Measurements from ENCODE around the gene MLPH. TPM values are rescaled to one million over a fixed set of nuclear protein-coding genes. Genes with fewer than 3 reads are reported as not detected.

Gene MLPH
- total RNA-seq, 1 donor from 2014 or later = 27.2 TPM

GRCh38 chr2:237475704-237476141, 11.3 kb upstream of the MLPH start:
- no peak for DNase-seq (ENCODE audit: extremely low read depth, low read depth, low spot score)

DNA sequence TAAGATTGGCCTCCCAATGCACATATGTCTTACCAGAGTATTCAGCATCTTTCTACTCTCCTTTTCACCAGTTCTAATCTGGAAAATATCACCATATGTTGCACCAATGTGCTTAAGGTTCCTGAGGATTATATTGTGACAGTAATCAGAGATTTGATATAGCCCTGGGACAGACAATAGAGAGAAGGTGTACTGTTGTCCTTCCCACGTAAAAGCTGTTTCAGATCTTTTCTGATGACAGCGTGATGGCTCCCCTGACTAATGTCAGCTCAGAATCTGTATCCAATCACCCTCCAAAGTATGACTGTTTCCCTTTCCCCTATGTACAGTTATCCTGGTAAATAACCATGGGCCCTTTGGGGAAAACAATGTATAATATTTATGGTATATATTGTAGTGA, 9.0 kb upstream of the MLPH start:
- no peak for DNase-seq (ENCODE audit: extremely low read depth, low read depth, low spot score)

DNA sequence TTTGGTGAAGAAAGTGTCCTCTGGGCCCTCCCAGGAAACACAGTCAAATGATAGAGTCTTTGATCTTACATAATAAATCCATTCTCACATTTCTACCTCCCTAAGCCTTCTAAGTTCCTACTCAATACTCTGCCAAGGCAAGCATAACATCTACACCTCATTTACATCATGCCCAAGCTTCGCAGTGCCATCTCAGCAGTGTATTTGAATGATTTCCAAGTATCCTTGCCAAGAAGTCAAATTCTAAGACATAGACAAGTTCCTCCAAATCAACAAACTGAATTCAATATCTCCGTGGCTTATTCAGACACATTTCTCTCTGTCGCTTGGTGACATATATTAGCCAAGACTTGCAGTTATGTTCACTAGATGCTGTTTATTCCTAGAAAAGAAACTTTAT, 8.1 kb upstream of the MLPH start:
- no peak for DNase-seq (ENCODE audit: extremely low read depth, low read depth, low spot score)

GRCh38 chr2:237479747-237480146, 7.3 kb upstream of the MLPH start:
- DNase-seq (ENCODE audit: extremely low read depth, low read depth, low spot score) = no peak

DNA sequence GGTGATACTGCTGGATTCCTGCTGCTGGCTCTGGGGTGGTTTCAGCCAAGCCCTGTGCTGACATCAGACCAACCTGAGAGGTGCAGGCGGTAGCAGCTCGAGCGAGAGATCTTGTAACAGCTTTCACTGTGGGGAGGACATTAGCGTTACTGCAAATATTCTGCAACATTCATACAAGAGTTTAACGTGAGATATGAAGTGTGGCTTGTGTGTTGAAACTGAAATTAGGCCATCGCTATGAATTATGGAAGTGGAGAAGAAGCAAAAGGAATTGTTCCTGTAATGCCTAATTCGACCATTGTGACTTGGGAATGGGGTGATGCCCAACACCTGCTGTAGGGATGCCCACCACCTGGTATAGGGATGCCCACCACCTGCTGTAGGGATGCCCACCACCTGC, 6.5 kb upstream of the MLPH start:
- DNase-seq (ENCODE audit: extremely low read depth, low read depth, low spot score) = no peak

DNA sequence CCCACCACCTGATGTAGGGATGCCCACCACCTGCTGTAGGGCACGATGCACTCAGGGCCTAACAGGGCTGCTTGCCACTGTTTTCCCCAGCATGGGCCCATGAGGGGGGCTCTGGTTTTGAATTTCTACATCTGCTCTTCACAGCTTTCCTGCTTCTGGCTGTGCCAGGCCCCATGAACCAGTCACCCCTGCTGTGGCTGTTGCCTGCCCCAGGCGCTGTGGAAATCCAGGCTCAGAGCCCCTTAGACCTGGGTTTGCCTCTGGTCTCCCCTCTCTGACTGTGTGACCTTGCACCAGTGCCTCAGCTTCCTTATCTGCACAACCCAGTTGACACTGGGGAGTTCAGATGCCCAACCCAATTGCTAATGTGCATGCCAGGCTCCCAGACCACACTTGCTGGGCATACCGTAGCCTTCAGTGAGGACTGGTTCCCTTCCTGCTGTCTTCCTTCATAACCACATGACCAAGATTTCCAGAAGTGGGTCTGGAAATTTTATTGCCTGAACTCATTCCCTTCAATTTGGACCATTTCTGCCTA, 6.0 kb upstream of the MLPH start:
- no peak for DNase-seq (ENCODE audit: extremely low read depth, low read depth, low spot score)

GRCh38 chr2:237482485-237482884, 4.6 kb upstream of the MLPH start:
- no peak for DNase-seq (ENCODE audit: extremely low read depth, low read depth, low spot score)

DNA sequence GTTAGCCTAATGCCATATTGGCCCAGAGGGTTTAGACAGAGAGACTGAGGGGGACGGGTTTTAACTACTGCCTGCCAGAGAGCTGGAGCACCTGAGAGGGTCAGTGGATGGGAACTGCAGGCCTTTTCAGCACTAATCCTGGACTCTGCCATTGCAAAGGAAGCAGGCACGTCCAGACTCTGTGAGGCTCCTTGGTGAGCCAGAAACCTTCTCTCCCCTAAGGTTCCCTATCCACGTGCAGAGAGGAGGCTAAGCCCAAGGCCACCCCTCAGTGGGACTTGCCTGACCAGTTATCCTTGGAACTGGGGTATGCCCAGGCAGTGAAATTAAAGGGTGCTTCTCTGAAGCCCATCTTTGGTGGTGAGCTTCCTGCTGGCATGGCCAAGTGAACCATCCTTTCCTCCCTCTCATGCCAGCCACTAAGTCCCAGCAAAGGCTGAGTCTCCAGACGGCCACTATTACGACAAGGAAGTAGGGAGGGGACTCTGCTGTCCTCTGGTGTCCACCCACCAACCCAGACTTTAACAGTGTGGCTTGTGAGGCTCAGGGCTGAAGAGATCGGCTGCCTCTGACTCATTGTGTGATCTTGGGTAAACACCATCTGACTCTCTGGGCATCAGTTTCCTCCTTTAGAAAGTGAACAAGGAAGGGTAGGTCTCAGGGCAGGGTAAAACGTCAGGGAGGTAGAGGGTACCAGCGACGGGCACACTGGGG, 3.9 kb upstream of the MLPH start:
- DNase-seq (ENCODE audit: extremely low read depth, low read depth, low spot score) = no peak

GRCh38 chr2:237485304-237485703, 1.7 kb upstream of the MLPH start:
- DNase-seq (ENCODE audit: extremely low read depth, low read depth, low spot score) = no peak

DNA sequence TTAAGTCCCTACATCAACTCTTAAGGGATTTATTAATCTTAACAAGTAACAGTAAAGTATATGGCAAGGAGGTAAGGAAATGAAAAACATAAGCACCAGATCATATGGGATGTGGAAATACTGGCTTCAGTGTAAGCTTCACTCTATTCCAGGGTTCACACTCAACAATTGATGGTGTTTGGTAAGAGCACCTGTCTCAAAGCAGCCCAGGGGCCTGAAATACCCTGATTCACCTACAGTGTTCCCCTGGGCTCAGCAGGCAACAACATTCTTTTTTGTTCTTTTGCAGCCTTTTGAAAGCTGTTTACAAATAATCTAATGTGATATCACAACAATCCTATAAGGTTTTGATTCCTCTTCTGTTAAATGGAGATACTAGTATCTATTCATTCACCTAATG, 1.2 kb upstream of the MLPH start:
- DNase-seq (ENCODE audit: extremely low read depth, low read depth, low spot score) = no peak

DNA sequence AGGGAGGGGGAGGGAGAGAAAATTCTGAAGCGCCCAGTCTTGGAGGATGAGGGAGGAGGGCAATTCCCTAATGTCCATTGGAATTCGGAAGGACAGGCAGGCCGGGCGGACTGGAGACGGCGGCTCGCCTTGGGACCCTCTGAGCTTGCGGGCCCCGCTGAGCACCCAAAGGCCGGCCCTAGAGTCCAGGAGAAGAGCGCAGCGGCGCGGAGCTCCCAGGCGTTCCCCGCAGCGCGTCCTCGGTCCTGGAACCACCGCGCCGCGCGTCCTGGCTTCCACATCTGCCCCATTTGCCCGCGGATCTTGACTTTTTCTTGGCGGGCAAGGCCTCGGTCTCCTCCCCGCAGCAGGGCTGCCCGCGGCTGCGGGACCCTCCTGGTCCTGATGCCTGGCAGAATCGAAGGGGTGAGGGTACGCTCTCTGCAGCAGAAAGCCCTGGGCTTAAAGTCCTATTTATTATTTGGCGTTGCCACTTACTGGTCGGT, 675 bp upstream of the MLPH start:
- no peak for DNase-seq (ENCODE audit: extremely low read depth, low read depth, low spot score)

DNA sequence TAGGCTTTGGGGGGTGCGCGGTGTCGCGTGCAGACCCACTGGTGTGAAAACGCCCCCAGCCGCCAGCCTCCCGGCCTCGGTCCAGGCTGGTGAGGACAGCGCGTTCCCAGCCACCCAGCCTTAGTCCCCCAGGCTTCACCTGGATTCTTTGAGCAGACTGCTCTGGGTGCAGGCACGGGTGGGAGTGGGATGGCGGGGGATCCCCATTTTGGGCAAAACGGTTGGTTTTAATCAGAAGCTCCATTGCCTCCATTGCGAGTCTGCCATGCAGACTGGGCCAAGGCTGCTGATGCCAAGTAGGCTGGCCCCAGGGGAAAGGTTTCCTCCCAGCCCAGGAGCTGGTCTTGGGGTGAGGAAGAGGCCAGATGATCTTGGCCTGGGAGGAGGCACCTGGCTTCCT, 445 bp downstream of the MLPH start:
- DNase-seq (ENCODE audit: extremely low read depth, low read depth, low spot score) = no peak

- DNase-seq (ENCODE audit: extremely low read depth, low read depth, low spot score) = no peak
These were observed 1.2 kb downstream of the MLPH start for GRCh38 chr2:237488295-237488694.

DNA sequence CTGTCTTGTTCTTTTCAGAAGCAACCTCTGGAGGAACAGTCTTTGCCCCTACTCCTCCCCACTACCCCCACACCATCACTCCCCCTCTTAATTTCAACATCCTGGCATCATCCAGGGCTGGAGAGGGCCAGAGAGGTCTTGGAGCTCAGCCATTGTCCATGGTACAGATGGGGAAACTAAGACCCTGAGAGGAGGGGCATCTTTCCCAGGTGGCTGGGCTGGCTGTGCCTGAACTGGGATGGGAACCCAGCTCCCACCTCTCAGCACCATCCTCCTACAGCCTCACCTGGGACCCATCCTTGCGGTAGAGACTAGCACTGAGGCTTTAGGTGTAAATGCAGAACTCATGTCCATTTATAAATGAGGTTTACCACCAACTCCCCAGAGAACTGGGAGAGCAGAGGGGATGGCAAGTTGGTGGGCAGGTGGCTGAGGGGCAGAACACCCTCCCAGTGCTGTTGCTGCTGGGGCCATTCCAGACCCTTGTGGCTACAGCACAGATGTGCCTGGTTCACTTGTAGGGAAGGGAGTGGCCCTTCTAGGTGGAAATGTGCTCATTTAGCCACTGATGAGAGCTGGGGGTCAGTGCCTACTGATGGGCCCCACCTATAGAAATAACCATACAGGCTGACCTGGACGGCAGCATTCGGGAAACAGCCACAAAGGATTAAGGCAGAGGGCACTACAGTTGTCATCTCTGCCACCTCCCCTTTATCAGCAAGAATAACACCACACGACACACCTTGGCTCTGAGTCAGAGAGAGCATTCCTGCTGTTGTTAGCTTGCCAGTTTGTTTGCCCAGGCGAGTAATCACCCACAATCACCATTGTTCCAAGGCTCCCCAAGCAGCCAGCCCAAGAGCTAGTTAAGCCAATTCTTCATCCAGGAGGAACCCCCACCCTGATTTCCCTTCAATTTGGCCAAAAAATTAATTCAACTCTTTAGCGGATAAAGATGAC, 2.1 kb downstream of the MLPH start:
- no peak for DNase-seq (ENCODE audit: extremely low read depth, low read depth, low spot score)

GRCh38 chr2:237490009-237490711, 3.1 kb downstream of the MLPH start:
- no peak for DNase-seq (ENCODE audit: extremely low read depth, low read depth, low spot score)

DNA sequence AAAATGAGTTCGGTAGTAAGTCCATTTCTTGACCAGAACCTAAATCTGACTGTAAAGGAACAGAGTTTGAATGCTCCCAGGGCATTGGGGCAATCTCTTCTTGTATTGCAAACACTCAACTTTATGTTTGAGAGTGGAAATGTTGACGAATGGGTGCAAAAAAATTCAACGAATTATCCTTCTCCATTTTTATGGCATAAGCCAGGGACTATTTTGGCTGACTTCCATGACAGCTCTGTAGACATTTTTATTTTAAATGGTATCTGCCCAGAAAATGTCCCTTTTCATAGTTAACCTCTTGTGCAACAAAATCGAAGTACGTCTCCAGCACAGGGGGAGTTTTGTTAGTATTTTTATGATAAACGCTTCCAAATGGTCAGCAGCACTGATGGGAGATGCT, 3.7 kb downstream of the MLPH start:
- DNase-seq (ENCODE audit: extremely low read depth, low read depth, low spot score) = no peak

GRCh38 chr2:237491515-237492118, 4.6 kb downstream of the MLPH start:
- no peak for DNase-seq (ENCODE audit: extremely low read depth, low read depth, low spot score)

GRCh38 chr2:237492137-237492890, 5.3 kb downstream of the MLPH start:
- DNase-seq (ENCODE audit: extremely low read depth, low read depth, low spot score) = no peak

DNA sequence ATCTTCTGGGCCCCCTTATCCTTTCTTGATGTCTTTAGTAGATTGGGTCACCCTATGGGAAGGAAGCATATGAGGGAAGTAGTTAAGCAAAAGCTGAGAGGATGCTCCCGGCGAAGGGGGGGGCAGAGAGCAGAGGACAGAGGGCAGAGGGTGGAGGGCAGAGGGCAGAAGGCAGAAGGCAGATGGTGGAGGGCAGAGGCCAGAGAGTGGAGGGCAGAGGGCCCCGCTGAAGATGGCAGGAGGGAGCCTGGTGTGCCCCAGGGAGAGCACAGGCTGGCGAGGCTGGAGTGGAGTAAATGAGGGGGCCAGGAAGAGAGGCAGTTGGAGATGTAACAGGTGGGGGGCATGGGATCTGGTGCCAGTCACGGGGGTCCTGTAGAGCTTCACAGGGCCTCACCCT, 7.0 kb downstream of the MLPH start:
- DNase-seq (ENCODE audit: extremely low read depth, low read depth, low spot score) = no peak

All from glomerular endothelial cell (primary cell).